Measurements from ENCODE around the gene ENTPD3. TPM values are rescaled to one million over a fixed set of nuclear protein-coding genes. Genes with fewer than 3 reads are reported as not detected.
A peak's percentile ranks its signal among the peaks of the same experiment; 100 is the strongest.
"Not testable (repeated sequence)": the region's sequence is repeated elsewhere in the genome, so short reads cannot be mapped to it uniquely, and the experiment has no call there.

ENTPD3 gene
- polyA plus RNA-seq, 3 donors: 1.4 to 2.1 (median 1.9) TPM

DNA sequence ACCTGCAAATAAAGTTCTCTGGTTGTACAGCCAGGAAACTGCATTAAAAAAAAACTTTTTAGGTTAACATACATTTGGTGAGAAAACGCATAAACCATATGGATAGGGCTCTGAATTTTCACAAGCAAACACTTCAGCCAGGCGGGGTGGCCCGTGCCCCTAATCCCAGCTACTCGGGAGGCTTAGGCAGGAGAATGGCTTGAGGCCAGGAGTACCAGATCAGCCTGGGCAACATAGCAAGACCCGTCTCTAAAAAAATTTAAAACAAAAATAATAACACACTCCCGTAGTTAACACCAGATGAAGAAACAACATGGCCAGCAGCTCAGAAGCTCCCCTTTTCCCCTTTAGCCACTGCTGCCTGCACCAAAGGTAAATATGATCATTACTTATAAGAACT is 66.9 kb downstream of the ENTPD3 start:
- DNase-seq (ENCODE audit: extremely low read depth in 1 of 11, low read depth in 9 of 11, low spot score in 4 of 11): no peak

DNA sequence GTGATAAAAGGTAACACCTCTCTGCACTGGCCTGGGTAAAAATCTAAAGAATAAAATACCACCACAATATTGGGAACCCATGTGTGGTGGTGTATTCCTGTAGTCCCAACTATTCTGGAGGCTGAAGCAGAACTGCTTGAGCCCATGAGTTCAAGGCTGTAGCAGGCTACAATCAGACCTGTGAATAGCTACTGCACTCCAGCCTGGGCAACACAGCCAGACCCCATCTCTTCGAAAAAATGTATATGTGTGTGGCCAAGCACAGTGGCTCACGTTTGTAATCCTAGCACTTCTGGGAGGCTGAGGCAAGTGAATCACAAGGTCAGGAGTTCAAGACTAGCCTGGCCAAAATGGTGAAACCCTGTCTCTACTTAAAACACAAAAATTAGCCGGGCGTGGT is 68.3 kb downstream of the ENTPD3 start:
- DNase-seq (ENCODE audit: extremely low read depth in 1 of 11, low read depth in 9 of 11, low spot score in 4 of 11): no peak

DNA sequence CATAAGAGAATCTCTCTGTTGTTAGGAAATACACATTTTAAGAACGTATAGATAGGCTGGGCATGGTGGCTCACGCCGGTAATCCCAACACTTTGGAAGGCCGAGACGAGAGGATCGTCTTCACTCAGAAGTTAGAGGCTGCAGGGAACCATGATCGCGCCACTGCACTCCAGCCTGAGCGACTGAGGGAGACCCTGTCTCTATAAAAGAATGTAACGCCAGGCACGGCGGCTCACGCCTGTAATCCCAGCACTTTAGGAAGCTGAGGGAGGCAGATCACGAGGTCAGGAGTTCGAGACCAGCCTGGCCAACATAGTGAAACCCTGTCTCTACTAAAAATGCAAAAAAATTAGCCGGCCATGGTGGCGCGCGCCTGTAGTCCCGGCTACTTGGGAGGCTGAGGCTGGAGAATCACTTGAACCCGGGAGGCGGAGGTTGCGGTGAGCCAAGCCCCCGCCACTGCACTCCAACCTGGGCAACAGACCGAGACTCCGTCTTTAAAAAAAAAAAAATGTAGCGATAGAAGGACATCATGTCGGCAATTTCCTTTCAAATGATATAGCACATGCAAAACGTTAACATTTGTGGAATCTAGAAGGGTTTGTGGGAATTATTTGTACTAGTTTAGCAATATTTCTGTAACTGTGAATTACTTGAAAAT is 69.4 kb downstream of the ENTPD3 start:
- DNase-seq (ENCODE audit: extremely low read depth in 1 of 11, low read depth in 9 of 11, low spot score in 4 of 11): peak in 1 of 11 donors; percentile 9

DNA sequence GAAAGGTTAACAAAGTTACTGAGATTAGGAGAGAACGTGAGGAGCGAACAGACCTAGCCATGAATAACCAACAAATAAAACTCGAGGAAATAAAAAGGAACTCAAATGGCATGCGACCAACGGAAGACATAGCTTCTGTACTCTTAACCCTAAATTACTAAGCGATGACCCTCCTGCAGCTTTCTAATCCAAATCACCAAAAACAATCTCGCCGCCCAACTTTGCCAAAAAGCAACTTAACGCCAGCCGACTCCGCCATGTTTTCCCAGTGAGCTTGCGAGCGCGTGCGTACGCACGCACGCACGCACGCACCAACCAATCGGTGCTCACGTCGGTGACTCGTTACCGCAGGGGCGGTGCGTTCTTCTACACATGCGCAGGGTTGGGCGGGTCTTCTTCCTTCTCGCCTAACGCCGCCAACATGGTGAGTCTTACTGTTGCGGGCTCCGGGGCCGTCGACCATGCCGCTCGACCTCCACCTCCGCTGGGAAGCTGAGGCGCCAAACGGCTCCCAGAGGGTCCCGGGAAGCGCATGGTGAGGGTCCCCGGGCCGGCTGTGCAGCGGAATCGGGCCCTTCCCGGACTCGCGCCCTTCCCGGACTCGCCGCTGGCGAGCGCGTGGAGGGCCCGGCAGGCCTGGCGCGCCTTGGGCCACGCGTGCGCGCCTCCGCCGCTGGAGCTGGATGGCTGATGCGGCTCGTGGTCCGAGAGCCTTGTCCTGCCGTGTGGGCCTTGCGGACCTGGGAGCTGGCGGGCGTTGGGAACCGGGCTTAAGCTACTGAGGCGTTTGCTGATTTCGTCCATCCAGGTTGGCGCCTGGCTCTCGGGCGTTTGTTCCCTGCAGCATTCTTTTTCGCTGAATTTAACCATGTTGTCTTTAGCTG is 70.2 kb downstream of the ENTPD3 start, which contains the start of gene RPL14:
Gene RPL14 (plus strand): TSS at position 400 of the 884 bp plus-strand sequence. CDS start 133 bp downstream, at position 533.
- peak in 10 of 11 donors; percentile 90 to 96 (median 93) for DNase-seq (ENCODE audit: extremely low read depth in 1 of 11, low read depth in 9 of 11, low spot score in 4 of 11)

DNA sequence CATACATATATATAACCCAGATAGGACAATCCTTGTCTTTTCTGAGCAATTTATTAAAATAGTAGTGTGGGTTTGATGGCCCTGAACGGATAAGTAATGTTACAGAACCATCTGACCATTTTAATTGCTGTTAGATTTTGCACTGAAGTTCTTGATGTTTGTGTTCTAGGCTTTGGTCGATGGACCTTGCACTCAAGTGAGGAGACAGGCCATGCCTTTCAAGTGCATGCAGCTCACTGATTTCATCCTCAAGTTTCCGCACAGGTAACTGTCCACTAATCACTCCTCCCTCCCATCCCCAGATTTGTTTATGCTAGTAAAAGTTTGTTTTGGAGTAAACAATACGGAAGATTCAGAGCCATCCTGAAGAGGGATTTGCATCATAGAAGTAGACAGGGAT is 71.5 kb downstream of the ENTPD3 start:
- DNase-seq (ENCODE audit: extremely low read depth in 1 of 11, low read depth in 9 of 11, low spot score in 4 of 11): no peak

DNA sequence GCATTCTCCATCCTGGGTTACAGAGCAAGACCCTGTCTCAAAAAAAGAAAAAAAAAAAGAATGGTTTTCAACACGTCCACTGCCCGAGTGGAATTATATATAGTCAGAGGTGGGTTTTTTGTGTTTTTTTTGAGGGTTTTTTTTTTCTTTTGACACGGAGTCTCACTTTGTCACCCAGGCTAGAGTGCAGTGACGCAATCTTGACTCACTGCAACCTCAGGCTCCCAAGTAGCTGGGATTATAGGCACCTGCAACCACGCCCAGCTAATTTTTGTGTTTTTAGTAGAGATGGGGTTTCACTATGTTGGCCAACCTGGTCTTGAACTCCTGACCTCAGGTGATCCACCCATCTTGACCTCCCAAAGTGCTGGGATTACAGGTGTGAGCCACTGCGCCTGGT is 73.5 kb downstream of the ENTPD3 start:
- DNase-seq (ENCODE audit: extremely low read depth in 1 of 11, low read depth in 9 of 11, low spot score in 4 of 11): not testable (repeated sequence)

DNA sequence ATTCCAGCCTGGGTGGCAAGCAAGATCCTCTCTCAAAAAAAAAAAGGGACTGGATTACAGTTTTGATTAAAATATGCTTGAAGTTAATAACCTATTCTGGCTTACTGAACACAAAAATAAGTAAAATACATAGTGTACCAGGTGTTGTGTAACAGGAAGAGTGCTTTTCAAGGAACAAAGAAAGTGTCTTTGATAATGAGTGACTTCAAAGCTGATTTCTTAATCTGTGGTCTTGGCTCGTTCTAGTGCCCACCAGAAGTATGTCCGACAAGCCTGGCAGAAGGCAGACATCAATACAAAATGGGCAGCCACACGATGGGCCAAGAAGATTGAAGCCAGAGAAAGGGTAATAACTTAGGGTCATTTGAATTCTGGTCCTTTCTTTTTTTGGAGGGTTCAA is 74.2 kb downstream of the ENTPD3 start:
- no peak for DNase-seq (ENCODE audit: extremely low read depth in 1 of 11, low read depth in 9 of 11, low spot score in 4 of 11)

DNA sequence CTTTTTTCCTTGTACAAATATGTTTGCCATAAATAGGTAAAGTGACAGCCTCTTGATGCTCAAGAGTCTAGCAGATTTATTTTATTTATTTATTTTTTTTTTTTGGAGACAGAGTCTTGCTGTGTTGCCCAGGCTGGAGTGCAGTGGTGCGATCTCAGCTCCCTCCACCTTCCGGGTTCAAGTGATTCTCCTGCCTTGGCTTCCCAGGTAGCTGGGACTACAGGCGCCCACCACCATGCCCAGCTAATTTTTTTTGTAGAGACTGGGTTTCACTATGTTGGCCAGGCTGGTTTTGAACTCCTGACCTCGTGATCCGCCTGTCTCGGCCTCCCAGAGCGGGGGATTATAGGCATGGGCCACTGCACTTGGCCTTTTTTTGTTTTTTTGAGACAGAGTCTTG is 75.9 kb downstream of the ENTPD3 start:
- not testable (repeated sequence) for DNase-seq (ENCODE audit: extremely low read depth in 1 of 11, low read depth in 9 of 11, low spot score in 4 of 11)

DNA sequence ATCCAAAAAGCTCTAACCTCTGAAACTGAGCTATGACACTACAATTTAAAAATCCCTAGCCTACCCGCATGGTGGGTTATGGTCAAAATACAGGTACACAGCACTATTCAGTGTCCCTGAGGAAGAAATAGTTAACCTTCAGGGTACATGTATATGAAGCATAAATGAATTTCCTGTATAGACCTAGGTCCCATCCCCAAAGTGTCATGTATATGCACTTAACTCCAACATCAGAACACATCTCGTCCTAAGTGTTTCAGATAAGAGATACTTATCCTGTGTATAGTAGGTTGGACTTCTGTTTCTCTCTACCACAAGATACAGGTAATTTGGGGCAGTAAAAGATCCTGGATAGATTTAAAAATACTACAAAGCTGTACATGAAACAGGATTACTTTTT is 76.6 kb downstream of the ENTPD3 start:
- no peak for DNase-seq (ENCODE audit: extremely low read depth in 1 of 11, low read depth in 9 of 11, low spot score in 4 of 11)

DNA sequence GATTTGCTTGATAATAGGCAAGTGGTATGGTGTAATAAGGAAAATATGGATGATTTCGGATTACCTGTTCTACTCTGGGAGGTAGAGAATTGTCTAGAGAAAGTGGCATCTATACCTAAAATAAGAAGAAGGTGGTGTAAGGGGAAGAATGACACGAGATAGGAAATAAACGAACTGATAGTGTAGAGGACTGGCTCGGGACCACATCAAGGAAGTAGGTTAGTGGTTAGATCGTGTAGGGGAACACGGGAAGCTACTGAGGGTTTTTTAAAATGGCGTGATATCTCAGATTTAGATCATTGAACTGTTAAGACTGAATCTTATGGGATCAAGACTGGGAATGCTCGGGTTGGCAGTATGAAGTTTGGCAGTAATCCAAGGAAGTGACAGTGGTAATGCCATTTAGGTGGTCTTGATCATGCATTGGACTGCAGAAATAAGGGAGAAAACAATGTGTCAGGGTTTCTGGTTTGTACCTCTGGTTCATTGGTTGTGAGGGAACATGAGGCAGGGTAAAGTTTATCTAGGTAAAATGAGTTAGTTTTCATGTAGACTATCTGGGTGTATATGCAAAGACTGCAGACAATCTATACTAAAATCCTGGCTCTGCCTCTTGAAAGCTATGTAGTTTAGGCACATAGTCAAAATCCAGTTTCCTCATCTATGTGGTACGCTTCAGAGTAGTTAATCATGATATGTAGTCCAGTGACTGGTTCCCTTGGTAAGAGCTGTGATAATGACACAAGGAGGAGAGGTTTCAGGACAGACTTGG is 77.5 kb downstream of the ENTPD3 start:
- no peak for DNase-seq (ENCODE audit: extremely low read depth in 1 of 11, low read depth in 9 of 11, low spot score in 4 of 11)

DNA sequence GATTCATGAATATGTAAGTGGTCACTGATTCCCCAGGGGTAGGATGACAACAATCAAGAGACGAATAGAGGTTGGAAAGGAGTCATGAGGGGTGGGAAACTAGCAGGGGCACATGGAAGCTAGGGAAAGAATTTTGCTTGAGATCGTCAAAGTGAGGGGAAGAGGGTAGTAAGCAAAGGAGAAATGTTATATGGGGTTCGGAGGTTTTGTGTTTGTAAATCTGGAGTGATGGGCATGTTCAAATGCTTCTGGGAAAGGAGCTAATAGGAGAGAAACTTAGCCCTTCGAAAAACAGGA is 78.1 kb downstream of the ENTPD3 start:
- DNase-seq (ENCODE audit: extremely low read depth in 1 of 11, low read depth in 9 of 11, low spot score in 4 of 11): no peak

DNA sequence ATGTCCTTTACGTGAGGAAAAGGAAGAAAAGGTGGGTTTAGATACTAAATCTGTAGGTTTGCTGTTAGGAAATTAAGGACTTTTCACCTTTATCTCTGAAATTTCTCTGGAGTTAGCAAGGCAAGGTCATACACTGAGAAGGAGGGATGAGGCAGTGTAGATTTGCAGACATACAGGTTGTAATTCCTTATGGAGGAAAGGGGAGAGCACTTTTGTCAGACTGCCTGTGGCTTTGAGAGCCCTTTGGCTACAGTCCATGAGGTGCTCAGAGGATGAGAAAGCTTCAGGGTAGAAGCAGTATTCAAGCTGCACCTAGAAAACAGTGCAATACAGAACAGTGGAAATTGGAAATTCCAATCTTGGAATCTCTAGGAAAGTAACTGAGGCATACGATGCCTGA is 78.5 kb downstream of the ENTPD3 start:
- DNase-seq (ENCODE audit: extremely low read depth in 1 of 11, low read depth in 9 of 11, low spot score in 4 of 11): no peak

DNA sequence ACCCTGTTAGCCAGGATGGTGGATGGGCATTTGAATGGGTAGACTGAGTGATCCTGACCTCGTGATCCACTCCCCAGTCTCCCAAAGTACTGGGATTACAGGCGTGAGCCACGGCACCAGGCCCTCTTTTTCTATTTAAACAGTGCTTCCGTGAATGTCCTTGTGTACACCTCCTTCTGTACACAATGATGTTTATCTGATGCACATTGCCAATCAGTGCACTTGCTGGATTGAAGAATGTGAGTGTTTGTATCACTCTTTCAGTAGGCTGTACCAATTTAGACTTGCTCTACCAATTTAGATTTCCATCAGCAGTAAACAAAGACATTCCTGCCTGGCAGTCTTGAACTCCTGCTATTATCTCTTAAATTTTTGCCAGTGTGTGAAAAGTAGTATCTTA is 81.0 kb downstream of the ENTPD3 start:
- DNase-seq (ENCODE audit: extremely low read depth in 1 of 11, low read depth in 9 of 11, low spot score in 4 of 11): no peak

DNA sequence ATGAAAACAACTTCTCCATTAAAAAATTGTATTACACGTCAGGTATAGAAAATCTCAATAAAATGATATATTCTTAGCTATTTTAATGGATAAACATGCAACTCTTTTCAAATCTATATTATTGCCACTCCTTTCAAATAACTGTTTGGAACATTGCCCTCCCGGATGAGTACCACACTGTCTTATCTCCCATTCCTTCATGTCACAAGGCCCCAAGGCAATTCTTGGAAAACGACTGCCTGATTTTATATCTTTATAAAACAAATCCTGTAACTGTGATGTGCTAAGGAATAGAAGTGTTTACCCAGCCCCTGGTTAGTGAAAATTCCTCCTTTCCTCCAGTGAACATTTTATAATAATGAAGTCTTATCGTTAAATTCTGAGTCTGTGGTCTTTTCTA is 83.7 kb downstream of the ENTPD3 start:
- DNase-seq (ENCODE audit: extremely low read depth in 1 of 11, low read depth in 9 of 11, low spot score in 4 of 11): no peak

DNA sequence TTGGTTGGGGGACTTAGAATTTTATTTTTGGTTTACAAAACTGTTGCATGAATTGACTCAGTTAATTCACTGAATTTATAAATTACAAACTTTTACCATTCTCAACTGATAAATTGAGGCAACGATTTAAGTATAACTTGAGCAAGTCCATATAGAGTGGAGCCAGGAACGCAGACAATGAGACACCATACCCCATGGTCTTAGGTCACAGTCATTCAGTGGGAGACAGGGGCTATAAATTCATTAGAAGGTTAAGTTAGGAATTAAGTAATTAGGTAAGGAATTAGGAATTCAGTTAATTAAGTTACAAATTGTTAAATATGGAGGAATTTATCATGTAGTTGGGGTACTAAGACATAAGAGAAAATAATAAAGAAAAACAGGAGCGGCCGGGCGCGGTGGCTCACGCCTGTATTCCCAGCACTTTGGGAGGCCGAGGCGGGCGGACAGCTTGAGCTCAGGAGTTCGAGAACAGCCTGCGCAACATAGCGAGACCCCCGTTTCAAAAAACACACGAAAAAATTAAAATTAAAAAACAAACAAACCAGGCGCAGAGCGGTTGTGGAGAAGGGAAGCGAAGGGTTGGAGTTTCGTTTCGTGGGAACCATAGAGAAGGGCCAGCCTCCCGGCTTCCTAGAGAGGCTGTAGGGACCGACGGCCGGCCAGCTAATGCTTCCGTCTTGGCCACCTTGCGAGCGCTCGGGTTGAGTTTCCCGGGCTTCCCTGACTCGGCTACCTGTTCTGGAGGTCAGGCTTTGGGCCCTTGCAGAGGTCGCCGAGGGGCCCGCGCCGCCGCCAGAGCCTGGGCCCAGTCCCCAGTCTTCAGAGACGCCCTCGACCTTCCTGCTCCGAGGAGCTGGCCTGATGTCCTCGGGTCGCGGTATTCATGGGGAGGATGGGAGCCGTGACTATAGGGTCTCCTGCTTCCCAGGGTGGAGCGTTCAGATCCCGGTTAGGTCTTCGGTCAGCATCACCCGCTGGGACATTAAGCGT is 89.8 kb downstream of the ENTPD3 start, which contains the start of gene ZNF619:
Gene ZNF619 (plus strand): TSS at position 645 of the 993 bp plus-strand sequence. CDS start 858 bp downstream, outside the sequence.
- DNase-seq (ENCODE audit: extremely low read depth in 1 of 11, low read depth in 9 of 11, low spot score in 4 of 11): peak in 9 of 11 donors; percentile 44 to 69 (median 63)

DNA sequence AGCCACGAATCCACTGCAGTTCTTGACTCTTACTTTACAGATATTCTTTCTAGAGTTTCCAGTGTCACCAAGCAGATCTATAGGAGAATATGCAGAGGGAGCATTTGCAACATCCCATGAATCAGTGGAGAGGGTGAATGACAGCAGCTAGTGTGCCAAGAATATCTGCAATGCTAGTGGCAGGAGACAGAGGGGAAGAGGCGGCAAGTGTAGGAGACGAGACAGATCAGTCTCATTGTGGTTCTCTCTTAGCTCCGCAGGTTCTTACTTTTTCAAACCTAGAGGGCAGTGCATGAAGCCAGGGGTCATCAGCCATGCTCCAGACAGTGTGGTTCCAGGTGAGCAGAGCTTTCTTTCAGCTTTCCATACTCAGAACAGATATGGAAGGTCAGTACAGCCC is 90.7 kb downstream of the ENTPD3 start:
- DNase-seq (ENCODE audit: extremely low read depth in 1 of 11, low read depth in 9 of 11, low spot score in 4 of 11): no peak

Data from renal cortex interstitium (tissue), 11 donors.